GM10847 (cell line): ENCODE measurements around the gene TNIP3.

ENCODE experiments used
- POLR2A ChIP-seq: IDR thresholded peaks from 2 replicates; pipeline ENCODE4 v1.6.1; 2011; ENCODE audit not compliant: insufficient read length; ENCODE audit errors: extremely low read depth

TNIP3 gene

GRCh38 chr4:121185960-121186359 is 21.8 kb upstream of the TNIP3 start:
- TF ChIP-seq POLR2A = no peak

- no peak for TF ChIP-seq POLR2A
Observed at GRCh38 chr4:121183989-121184388, 19.9 kb upstream of the TNIP3 start.

DNA sequence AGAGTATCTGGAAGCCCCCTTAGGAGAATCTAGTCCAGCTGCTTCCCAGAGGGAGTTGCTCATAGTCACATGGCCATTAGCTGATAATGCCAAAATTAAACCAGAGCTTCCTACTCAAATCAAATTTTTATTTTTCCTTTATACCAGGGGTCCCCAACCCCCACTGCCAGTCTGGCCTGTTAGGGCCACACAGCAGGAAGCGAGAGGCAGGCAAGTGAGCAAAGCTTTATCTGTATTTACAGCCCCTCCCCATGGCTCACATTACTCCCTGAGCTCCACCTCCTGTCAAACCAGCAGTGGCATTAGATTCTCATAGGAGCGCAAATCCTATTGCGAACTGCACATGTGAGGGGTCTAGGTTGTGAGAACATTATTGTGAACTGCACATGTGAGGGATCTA is 19.2 kb upstream of the TNIP3 start:
- no peak for TF ChIP-seq POLR2A

DNA sequence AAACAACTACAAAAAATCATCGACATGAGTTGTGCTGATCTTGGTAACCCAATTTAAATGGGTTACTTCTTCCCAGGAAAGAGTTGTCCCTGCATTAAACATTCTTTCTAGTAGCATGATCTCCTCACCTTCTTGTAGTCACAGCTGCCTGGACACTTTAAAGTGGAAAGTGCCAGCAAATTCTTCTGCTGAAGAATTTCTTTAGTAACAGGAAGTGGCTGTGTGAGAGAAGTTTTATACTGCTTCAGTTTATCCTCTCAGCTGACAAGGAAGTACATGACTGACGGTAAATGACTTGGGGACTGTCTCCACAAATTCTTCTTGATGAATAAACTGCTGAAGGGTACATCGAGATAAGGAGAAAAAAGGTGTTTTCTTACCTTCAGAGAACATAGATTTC is 18.2 kb upstream of the TNIP3 start:
- TF ChIP-seq POLR2A = no peak

DNA sequence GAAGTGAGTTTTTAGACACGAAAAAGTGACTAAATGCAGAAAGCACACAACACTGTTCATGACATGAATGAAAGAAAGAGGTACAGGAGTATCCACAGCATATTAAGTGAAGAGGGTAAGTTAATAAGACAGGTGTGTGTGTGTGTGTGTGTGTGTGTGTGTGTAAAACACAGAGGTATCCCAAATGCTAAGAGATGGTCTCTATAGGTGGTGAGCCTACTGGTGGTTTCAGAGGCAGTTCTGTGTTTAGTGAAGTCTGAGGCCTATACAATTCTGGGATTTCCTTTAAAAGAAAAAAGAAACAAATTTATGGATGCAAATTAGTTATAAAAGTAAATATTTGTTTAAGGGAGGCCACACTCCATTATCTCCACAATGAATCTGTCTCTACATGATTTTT is 17.4 kb upstream of the TNIP3 start:
- no peak for TF ChIP-seq POLR2A

GRCh38 chr4:121180558-121180957 is 16.4 kb upstream of the TNIP3 start:
- no peak for TF ChIP-seq POLR2A

GRCh38 chr4:121177246-121178137 is 13.4 kb upstream of the TNIP3 start:
- no peak for TF ChIP-seq POLR2A

DNA sequence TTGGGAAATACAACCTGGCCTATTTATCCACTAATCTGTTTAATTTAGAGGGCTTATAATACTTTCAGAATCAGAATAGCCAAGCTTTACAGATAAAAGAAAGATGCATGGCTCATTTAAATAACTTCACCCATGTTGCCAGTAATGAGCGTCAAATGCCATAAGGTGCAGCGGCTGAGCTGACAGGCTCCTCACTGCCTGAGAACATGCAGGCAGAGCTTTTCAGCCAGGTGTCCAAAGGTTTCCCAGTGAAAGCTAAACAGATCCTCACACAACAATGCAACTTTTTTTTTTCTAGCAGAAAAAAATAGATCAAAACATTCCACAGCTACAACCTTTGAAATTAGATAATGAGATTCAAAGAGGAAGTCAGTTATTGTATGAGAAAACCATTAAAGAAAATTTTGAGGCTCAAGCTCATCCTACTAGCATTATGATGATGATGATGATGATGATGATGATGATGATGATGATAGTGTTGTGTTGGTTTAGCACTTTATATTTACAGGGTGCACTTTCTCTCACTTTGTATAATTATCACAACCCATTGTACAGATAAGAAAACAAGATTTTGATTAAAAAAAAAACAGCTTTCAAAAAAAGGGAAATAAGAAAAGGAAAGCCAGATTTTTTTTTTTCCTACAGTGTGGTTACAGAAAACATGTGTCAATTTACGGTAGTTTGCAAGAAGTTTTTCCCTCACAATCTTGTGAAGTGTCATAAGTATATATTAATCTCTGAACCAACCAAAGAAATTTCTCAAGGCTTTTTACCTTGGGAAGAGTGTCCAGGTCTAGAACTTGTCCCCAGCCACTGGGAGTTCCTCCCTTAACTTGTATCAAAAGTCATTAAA is 12.2 kb upstream of the TNIP3 start:
- TF ChIP-seq POLR2A = no peak

DNA sequence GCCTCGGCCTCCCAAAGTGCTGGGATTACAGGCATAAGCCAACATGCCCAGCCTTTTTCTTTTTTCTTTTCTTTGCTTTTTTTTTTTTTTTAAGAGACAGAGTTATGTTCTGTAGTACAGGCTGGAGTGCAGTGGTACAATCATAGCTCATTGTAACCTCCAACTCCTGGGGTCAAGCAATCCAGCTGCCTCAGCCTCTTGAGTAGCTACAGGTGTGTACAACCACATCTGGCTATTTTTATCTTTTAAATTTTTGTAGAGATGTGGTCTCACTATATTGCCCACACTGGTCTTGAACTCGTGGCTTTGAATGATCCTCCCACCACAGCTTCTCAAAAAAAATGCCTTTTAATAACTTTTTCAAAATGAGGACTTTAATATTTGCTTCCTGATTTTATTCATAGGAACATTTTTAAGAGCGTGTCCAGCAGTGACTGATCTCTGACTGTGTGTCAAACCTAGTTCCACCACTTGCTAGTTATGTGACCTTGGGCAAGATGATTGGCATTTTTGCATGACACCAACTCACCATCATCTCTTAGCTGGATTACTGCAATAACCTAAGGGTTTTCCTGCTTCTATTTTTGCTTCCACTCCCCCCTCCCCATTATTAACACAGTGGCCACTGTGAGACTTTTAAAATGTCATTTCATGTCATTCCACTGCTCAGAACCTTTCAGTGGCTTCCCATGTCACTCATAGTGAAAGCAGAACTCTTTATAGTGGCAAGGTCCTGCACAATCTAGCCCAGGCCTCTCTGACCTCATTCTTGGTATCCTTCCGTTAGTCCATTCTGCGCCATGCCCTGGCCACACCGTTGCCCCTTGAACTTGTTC is 4.5 kb upstream of the TNIP3 start:
- no peak for TF ChIP-seq POLR2A

DNA sequence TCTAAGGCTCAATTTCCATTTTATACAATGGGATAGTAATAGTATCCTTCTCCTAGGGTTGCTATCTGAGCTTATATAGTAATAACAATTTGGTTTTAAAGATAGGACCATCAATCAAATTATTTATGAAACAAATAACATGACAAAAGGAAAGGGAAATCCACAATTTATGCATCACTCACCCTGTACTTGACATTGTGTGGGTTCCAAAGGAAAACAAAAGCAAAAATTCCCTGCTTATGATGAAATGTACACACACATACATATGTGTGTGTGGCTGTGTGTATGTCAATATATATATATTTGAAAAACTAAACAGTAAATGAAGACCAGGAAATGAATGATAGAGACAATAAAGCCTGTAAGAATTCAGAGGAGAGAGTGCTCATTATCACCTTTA is 2.9 kb upstream of the TNIP3 start:
- TF ChIP-seq POLR2A = no peak

DNA sequence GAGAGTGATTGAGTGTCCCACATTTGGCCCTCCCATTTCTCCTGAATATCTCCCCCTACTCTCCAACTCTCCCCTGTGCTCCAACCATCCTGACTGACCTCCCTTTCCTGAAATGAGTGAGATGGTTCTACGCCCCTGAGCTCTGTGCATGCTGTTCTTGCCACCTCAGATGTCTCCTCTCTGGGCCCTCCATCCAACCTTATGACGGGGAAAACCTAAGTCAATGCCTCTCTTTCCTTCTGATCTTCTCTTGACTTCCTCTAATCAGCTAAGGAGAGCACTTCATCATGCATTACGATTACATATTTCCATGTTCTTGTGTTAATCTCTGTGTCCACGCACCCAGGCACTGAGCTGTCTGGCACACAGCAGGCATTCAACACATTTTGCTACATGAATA is 1.1 kb upstream of the TNIP3 start:
- no peak for TF ChIP-seq POLR2A

DNA sequence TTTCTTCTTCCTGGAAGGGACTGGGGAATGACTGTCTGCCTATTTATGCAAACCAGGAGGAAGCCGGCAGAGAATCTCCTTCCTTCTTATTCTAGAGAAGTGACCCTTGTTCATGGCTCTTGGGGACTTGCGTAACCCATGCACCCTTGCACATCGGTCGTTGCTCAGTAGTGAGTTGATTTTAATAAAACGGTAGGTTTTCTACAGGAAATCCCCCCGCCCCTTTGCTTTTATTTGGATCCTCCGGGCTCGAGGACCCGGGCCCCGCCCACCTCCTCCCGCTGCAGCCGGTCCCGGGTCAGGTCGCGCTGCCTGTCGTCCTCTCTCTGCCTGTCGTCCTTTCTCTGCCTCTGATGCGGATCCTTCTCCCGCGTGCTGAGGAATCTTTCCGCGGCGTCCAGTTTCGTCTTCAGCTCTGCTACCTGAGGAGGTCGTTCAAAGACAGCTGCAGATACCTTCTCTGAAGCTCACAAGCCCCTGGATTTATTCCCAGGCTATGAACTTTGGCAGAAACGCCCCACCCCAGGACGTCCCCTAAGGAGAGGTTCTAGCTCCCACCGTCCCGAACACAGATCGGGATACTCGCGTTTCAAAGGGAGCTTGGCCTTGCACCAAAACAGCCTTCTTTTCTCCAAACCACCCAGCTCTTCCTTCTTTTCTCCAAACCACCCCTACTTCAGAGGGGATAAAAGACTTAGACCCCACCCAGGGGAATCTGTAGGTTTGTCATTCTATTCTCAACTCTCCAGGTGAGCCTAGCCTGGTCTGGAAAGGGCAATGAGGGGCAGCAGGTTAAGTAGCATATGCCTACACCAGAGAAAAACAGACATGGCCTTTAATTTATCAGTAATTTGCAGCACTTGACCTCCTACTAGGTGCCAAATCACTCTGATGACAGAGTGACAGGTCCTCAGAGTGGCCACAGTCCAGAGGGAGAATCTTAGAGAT is 7.0 kb downstream of the TNIP3 start:
- no peak for TF ChIP-seq POLR2A

GRCh38 chr4:121155893-121156292 is 8.2 kb downstream of the TNIP3 start:
- no peak for TF ChIP-seq POLR2A

DNA sequence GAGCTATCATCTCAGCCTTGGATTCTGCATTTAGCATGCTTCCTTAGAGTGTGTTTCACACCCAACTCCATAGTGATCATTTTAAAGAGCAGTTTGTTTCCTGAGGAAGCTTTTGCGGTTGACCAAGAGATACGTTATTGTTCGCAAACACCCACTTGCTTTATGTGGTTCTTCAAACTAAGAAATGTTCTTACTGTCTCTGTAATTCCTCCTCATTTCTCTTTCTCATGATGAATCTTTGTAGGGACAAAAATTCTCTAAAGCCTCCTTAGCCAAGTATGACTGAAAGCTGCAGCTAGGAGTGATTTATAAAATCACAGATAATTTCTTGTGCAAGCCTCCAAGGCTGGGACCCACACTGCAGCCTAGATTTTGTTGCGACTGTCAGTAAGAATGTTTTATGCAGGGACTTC is 10.0 kb downstream of the TNIP3 start:
- TF ChIP-seq POLR2A = no peak

DNA sequence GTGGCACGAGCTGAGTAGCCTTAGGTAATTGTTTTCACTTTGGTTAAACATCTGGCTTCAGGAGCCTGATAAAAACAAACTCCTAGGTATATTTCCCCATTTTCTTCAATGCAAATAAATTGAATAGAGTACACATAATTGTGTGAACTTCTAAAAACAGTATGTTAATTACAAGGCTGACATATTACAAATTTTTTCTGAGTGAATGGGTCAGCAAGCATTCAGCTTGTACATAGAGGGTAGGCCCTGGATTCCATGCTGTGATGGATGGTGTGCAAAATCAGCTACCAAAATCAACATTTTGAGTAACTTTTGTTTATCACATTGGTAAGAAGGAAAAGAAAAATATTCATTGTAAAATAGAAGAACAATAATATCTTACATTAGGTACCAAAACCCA is 12.2 kb downstream of the TNIP3 start:
- TF ChIP-seq POLR2A = no peak

- TF ChIP-seq POLR2A = no peak
Observed at GRCh38 chr4:121150486-121150885, 13.6 kb downstream of the TNIP3 start.
